ENCODE measurements around the gene SOWAHD. TPM values are rescaled to one million over a fixed set of nuclear protein-coding genes. Genes with fewer than 3 reads are reported as not detected.

The SOWAHD gene
- total RNA-seq, 1 experiment from 2014 or later, result 0.05 TPM

Small RNAs within 50 kb of the gene (small RNA-seq; reads per million reads assigned to genes)
- gene SNORA69, result not detected

Other genes with a start within 250 kb of the SOWAHD start
- 45.4 and 50.0 TPM in 2 replicates for gene STEEP1, start 193.2 kb upstream of the SOWAHD start, total RNA-seq (2014; rRNA removed; shearing (Covaris generic))
- gene UBE2A, start 184.0 kb upstream of the SOWAHD start, total RNA-seq (2014; rRNA removed; shearing (Covaris generic)), result 29.7 and 50.3 TPM in 2 replicates
- 7.7 and 9.6 TPM in 2 replicates for gene NKRF, start 152.2 kb upstream of the SOWAHD start, total RNA-seq (2014; rRNA removed; shearing (Covaris generic))
- 13.6 and 19.3 TPM in 2 replicates for gene SEPTIN6, start 65.4 kb upstream of the SOWAHD start, total RNA-seq (2014; rRNA removed; shearing (Covaris generic))
- gene RPL39, start 33.0 kb downstream of the SOWAHD start, total RNA-seq (2014; rRNA removed; shearing (Covaris generic)), result 1,022 and 1,546 TPM in 2 replicates
- 4.1 and 4.5 TPM in 2 replicates for gene UPF3B, start 94.4 kb downstream of the SOWAHD start, total RNA-seq (2014; rRNA removed; shearing (Covaris generic))
- gene RNF113A, start 113.1 kb downstream of the SOWAHD start, total RNA-seq (2014; rRNA removed; shearing (Covaris generic)), result 21.5 and 27.3 TPM in 2 replicates
- 45.8 and 102 TPM in 2 replicates for gene NDUFA1, start 113.2 kb downstream of the SOWAHD start, total RNA-seq (2014; rRNA removed; shearing (Covaris generic))
- not detected in 2 replicates for gene AKAP14, start 137.3 kb downstream of the SOWAHD start, total RNA-seq (2014; rRNA removed; shearing (Covaris generic))
- 2.7 and 4.4 TPM in 2 replicates for gene NKAP, start 185.2 kb downstream of the SOWAHD start, total RNA-seq (2014; rRNA removed; shearing (Covaris generic))

Measured in HT1080 (cell line).